HG03108 (cell line): ENCODE measurements around the gene PHF2.

Source experiments
- ATAC-seq: cut with Tn5 transposase; IDR thresholded peaks from one replicate; pipeline ENCODE4 v1.9.1; 2021; ENCODE audit warnings: moderate library complexity; ENCODE audit not compliant: unreplicated experiment

PHF2 gene

DNA sequence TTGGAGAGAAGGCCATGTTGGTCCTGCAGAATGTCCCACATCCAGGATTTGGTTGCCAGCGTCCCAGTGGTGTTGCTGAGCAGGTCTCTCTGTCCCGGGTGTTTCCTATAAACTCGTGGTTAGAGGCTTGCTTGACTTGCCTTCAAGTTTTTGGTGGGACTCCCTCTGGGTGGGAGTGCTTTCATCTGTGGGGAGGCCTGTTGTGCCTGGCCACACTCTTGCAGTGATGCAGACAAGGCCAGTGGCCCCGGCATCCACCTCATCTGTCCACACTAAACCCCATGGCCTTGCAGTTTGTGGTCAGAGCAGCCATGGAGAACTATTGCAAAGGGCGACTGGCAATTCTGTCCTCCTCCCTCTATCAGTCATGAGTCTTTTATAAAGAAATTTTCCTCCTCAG lies 71.8 kb downstream of the PHF2 start:
- no peak for ATAC-seq

GRCh38 chr9:93648836-93649235 lies 72.5 kb downstream of the PHF2 start:
- ATAC-seq: no peak

DNA sequence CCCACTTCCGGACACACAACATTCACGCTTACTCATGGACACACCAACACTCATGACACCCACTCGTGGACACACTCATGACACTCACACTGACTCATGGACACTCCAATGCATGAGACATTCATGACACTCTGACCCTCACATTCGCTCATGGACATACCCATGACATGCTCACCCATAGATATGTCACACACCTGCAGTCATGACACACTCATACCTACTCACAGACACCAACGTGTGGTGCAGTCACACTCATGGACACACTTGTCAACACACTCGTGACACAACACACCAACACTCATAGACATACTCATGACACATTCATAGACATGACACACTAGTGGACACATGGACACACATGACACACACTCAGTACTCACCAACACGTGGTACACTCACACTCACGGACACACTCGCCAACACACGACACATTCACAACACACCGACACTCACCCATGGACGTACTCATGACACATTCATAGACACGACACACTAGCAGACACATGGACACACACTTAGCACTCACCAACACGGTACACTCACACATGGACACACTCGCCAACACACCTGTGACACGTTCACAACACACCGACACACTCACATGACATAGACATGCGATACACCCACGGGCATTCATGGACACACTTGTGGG lies 73.4 kb downstream of the PHF2 start:
- ATAC-seq: no peak

DNA sequence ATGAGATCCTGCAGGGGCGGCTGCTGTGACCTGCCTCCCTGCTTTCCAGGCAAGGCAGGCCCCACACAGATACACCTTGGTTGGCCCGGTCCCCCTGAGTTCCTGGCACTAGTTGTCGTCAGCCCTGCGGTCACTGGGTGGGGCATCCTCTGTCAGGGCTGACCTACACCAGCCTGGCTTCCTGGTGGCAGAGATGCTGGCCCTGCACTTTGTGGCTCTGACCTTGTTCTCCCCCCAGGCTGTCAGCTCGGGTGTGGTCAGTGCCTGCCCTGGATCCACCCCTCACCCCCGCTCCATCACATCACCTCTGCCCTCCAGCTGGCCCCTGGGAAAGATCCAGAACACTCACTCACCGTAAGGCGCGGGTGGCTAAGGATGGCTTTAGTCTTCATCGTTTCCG lies 74.1 kb downstream of the PHF2 start:
- no peak for ATAC-seq

GRCh38 chr9:93651521-93651950 lies 75.2 kb downstream of the PHF2 start:
- no peak for ATAC-seq

GRCh38 chr9:93652604-93653592 lies 76.5 kb downstream of the PHF2 start:
- ATAC-seq: no peak

- ATAC-seq: no peak
Measured at GRCh38 chr9:93653760-93654159, 77.4 kb downstream of the PHF2 start.

GRCh38 chr9:93654351-93654961 lies 78.1 kb downstream of the PHF2 start:
- no peak for ATAC-seq

DNA sequence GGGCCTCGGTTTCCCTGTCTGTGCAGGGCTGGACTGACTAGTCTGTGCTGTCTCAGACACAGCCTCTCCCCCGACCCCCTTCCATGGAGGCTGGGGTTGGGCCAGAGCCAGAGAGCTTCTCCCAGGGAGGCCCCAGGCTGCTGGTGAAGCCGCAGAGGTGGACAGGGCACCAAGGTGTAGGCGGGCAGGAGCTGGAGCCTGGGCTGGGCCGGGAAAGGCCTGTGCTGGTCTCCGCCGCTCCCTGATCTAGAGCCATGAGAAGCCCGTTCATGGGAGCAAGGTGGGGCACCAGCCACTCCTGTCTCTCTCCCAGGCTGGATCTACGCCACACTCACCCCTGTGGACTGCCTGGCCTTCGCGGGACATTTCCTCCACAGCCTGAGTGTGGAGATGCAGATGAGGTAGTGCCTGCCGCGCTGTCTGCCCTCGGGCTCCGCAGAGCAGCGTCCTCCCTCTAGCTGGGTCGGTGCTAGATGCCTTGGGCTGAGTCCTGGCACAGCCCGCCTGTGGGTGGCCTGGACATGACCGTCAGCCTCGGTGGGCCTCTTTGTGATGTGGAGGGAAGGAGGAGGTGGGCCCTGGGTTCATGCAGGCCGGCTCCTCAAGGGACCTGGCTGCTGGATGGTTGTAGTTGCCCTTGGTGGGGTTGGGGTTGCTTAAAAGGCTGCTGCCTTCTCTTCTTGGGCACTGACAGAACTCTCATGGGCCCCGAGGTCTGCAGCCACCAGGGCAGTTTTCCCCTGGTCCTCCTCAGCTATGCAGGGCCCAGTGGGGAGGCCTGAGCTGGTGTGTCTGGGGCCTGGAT lies 79.4 kb downstream of the PHF2 start:
- no peak for ATAC-seq

- ATAC-seq: no peak
Measured at GRCh38 chr9:93656426-93657239, 80.2 kb downstream of the PHF2 start.

DNA sequence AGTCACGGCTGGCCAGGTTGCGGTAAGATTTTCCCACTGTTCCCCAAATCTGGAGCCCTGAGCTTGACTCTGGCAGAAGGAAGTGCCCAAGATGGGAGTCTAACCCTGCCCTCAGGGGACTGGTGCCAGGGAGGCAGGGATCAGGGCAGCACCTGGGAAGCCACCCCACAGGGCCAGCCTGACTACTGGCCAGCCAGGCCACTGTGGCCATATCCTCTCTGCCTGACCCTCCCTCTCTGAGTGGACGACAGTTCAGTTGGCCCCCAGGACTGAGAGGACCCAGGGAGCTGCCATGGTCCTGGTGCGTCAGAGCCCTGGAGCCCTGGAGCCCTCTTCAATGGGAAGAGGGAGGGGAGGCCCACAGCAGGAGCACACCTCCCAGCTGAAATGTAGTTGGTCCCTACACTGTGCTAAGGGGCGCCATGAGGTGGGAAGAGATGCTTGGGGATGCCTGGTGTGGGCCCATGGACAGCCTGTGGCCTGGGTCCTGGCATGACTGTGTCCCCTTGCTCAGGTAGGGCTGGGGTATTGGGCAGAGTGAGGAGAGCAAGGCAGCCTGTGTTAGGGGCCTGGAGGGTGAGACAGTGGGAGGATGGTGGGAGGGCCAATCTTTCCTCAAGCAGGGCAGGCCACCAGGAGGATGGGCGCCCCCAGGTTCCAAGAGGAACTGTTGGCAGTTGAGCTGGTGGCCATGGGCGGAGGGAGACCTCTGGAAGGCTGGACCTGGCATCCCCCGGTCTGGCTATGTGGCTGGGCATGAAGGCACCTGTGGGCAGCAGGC lies 81.1 kb downstream of the PHF2 start:
- ATAC-seq: no peak

GRCh38 chr9:93658184-93658925 lies 82.0 kb downstream of the PHF2 start:
- ATAC-seq: no peak

GRCh38 chr9:93659044-93659836 lies 82.9 kb downstream of the PHF2 start:
- no peak for ATAC-seq

DNA sequence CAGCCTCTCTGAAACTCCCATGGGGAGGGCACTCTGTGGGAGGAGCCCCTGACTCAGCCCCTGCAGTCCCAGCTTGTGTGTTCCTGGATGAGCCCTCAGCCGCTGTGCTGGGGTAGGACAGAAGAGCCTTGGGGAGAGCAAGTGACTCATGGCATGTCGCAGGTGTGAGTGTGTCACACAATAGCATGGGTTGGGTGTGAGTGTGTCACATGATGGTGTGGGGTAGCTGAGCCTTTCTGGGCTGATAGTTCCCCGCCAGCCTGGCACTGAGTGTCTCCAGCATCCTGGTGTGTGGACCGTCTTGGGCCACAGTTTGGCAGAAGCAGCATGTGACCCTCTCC lies 83.4 kb downstream of the PHF2 start:
- ATAC-seq: no peak

DNA sequence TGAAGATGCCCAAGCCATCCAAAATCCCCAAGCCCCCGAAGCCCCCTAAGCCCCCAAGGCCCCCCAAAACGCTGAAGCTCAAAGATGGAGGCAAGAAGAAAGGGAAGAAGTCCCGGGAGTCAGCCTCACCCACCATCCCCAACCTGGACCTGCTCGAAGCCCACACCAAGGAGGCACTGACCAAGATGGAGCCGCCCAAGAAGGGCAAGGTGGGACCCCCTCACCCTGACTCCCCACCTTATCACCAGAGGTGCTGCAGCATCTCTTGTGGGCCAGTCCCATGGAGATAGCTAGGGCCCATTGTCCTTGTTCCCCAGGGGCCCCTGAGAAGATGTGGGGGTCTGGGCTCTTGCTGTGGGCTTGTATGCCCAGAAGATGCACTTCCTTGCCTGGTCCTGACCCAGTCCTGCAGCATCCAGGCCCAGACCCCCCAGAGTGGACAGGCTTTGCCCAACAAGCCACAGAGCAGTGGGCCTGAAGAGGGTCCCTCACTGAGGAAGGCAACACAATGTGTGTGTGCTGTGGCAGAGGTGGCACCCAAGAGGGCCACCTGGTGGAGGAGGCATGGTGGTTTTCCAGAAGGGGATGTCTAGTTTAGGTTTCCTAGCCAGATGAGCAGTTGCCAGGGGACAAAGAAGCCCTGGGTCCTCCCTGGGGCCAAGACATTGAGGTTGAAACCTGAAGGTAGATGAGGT lies 84.1 kb downstream of the PHF2 start:
- no peak for ATAC-seq

DNA sequence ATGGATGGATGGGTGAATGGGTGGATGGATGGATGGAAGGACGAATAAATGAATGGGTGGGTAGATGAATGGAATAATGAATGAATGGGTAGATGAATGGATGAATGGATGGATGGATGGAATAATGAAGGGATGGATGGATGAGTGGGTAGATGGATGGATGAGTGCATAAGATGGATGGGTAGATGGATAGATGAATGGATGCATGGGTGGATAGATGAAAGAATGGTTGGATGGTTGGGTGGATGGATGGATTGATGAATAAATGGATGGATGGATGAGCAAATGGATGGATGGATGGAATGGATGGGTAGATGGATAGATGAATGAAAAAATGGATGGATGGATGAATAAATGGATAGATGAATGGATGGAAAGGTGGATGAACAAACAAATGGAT lies 85.2 kb downstream of the PHF2 start:
- ATAC-seq: no peak

DNA sequence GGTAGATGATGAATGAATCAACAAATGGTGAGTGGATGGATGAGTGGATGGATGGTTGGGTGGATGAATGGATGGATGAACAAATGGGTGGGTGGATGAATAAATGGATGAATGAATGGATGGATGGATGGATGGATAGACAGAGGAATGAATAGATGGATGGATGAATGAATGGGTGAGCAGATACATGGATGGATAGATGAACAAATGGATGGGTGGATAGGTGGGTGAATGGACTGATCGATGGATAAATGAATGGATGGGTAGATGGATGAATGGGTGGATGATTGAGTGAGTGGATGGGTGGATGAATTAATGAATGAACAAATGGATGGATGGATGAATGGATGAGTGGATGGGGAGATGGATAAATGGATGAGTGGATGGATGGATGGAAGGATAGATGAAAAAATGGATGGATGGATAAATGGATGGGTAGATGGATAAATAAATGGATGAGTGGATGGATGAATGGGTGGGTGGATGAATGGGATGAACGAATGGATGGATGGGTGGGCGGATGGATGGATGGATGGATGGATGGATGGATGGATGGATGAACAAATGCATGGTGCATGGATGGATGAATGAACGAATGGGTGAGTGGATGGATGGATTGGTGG lies 85.7 kb downstream of the PHF2 start:
- ATAC-seq: no peak
